Vagina (tissue), 2 donors: ENCODE measurements around the gene HUNK. TPM values are rescaled to one million over a fixed set of nuclear protein-coding genes. Genes with fewer than 3 reads are reported as not detected.

ENCODE experiments used
- DNase-seq, 2 donors: peaks; one replicate each; pipeline ENCODE4 v3.0.0-alpha.2; 2017; ENCODE audit errors: extremely low spot score in 2 of 2
- H3K27ac ChIP-seq: fragments of 200-600 bp; sonication (generic); one replicate; pipeline ENCODE4 v1.5.1; 2019
- H3K27me3 ChIP-seq: fragments of 200-600 bp; sonication (generic); one replicate; pipeline ENCODE4 v1.5.1; 2019
- H3K36me3 ChIP-seq, 2 donors: fragments of 200-600 bp; sonication (generic); one replicate each; pipeline ENCODE4 v1.5.1; 2017 to 2019
- H3K4me1 ChIP-seq: fragments of 200-600 bp; sonication (generic); one replicate; pipeline ENCODE4 v1.5.1; 2019
- H3K4me3 ChIP-seq, 2 donors: fragments of 200-600 bp; sonication (generic); 1 replicate in 1 of 2; 2 replicates in 1 of 2; pipeline ENCODE4 v1.5.1; 2016 to 2019
- H3K9me3 ChIP-seq: fragments of 200-600 bp; sonication (generic); one replicate; pipeline ENCODE4 v1.5.1; 2019
- CTCF ChIP-seq, 3 experiments: fragments of 450-650 bp in 2 of 3; fragments of 200-600 bp in 1 of 3; sonication (generic) in 1 of 3; IDR thresholded peaks; one replicate each; pipeline ENCODE4 v1.5.1; 2017 to 2019; ENCODE audit warnings: antibody characterized with exemption in 3 of 3, mild to moderate bottlenecking in 2 of 3, moderate library complexity in 2 of 3
- POLR2A ChIP-seq, 2 donors: fragments of 450-650 bp; IDR thresholded peaks; one replicate each; pipeline ENCODE4 v1.6.1; 2017; ENCODE audit warnings: antibody characterized with exemption in 2 of 2, mild to moderate bottlenecking in 2 of 2, moderate library complexity in 2 of 2
- POLR2AphosphoS5 ChIP-seq, 2 donors: sonication (generic); formaldehyde crosslinking; IDR thresholded peaks; one replicate each; pipeline ENCODE4 v1.9.0; 2017; ENCODE audit warnings: antibody characterized with exemption in 2 of 2, mild to moderate bottlenecking in 2 of 2, low read depth in 1 of 2; ENCODE audit not compliant: insufficient read depth in 1 of 2
- intact Hi-C: fragments of 100-400 bp; cut with DNase I; formaldehyde crosslinking; loops from one replicate; pipeline ENCODE4 v1.15.1; 2023
- total RNA-seq: library from RNA; depleted of rRNA; stranded (reverse); fragments of >200 nt; gene quantifications from one replicate; pipeline ENCODE4 v1.2.3, GENCODE V29; 2016

HUNK gene
- total RNA-seq, 1 donor from 2014 or later, result 0.74 TPM

- no peaks in the 10 kb centered on the region for H3K27me3 ChIP-seq
- H3K9me3 ChIP-seq, result no peaks in the 10 kb centered on the region
- TF ChIP-seq CTCF (IDR thresholded peaks at IDR 0.05) (no peak), POLR2AphosphoS5 (IDR thresholded peaks at IDR 0.05; ENCODE audit: insufficient read depth in 1 of 2, low read depth in 1 of 2) (no peak), POLR2A (IDR thresholded peaks at IDR 0.05) (no peak)
- no peak overlapping the region for H3K4me3 ChIP-seq
- no peaks in the 10 kb centered on the region for H3K36me3 ChIP-seq
- H3K27ac ChIP-seq, result no peak overlapping the region
- peak in 1 of 2 donors; percentile 44 for DNase-seq
- intact Hi-C loops, result no loop called here
- no peaks in the 10 kb centered on the region for H3K4me1 ChIP-seq
Measured at GRCh38 chr21:31846690-31847089, 26.1 kb upstream of the HUNK start.

GRCh38 chr21:31847761-31848160 is 25.1 kb upstream of the HUNK start:
- peak in 1 of 2 donors; percentile 5 for DNase-seq
- Histone ChIP-seq H3K27ac (no peak overlapping the region), H3K36me3 (no peaks in the 10 kb centered on the region), H3K27me3 (no peaks in the 10 kb centered on the region), H3K4me3 (no peak overlapping the region), H3K9me3 (no peaks in the 10 kb centered on the region), H3K4me1 (no peaks in the 10 kb centered on the region)
- no peak for TF ChIP-seq CTCF (IDR thresholded peaks at IDR 0.05)
- TF ChIP-seq POLR2A (IDR thresholded peaks at IDR 0.05), result no peak
- TF ChIP-seq POLR2AphosphoS5 (IDR thresholded peaks at IDR 0.05; ENCODE audit: insufficient read depth in 1 of 2, low read depth in 1 of 2), result no peak
- intact Hi-C loops, result no loop called here

- peak in 1 of 2 donors; percentile 40 for DNase-seq
- Histone ChIP-seq H3K9me3 (no peaks in the 10 kb centered on the region), H3K27me3 (no peaks in the 10 kb centered on the region), H3K36me3 (no peaks in the 10 kb centered on the region), H3K4me1 (no peaks in the 10 kb centered on the region), H3K27ac (no peak overlapping the region), H3K4me3 (no peak overlapping the region)
- TF ChIP-seq POLR2A (IDR thresholded peaks at IDR 0.05) (no peak), POLR2AphosphoS5 (IDR thresholded peaks at IDR 0.05; ENCODE audit: insufficient read depth in 1 of 2, low read depth in 1 of 2) (no peak), CTCF (IDR thresholded peaks at IDR 0.05) (no peak)
- intact Hi-C loops, result no loop called here
Measured at GRCh38 chr21:31848326-31848985, 24.4 kb upstream of the HUNK start.

- DNase-seq, result no peak
- Histone ChIP-seq H3K9me3 (no peaks in the 10 kb centered on the region), H3K4me3 (no peak overlapping the region), H3K36me3 (no peaks in the 10 kb centered on the region), H3K4me1 (no peaks in the 10 kb centered on the region), H3K27ac (no peak overlapping the region), H3K27me3 (no peaks in the 10 kb centered on the region)
- TF ChIP-seq CTCF (IDR thresholded peaks at IDR 0.05) (no peak), POLR2AphosphoS5 (IDR thresholded peaks at IDR 0.05; ENCODE audit: insufficient read depth in 1 of 2, low read depth in 1 of 2) (no peak), POLR2A (IDR thresholded peaks at IDR 0.05) (no peak)
- intact Hi-C loops, result no loop called here
Measured at GRCh38 chr21:31850886-31851285, 21.9 kb upstream of the HUNK start.

- Histone ChIP-seq H3K4me1 (no peaks in the 10 kb centered on the region), H3K9me3 (no peaks in the 10 kb centered on the region), H3K27ac (no peak overlapping the region), H3K36me3 (no peaks in the 10 kb centered on the region), H3K27me3 (no peaks in the 10 kb centered on the region), H3K4me3 (no peak overlapping the region)
- intact Hi-C loops, result no loop called here
- DNase-seq, result no peak
- TF ChIP-seq POLR2A (IDR thresholded peaks at IDR 0.05), result no peak
Measured at GRCh38 chr21:31855180-31855579, 17.6 kb upstream of the HUNK start.
